Keratinocyte (primary cell): ENCODE results near the gene RPAP2. TPM values are rescaled to one million over a fixed set of nuclear protein-coding genes. Genes with fewer than 3 reads are reported as not detected.

Experiments
- DNase-seq: peaks from one replicate; pipeline ENCODE4 v3.0.0-alpha.2; 2011; ENCODE audit warnings: low read depth, missing footprints, low spot score
- FAIRE-seq: peaks from 2 replicates; lab custom pipeline; 2011; peaks lifted over from hg19 to GRCh38; lab: Jason Lieb, UNC
- H2AFZ ChIP-seq: 2 replicates; pipeline ENCODE4 v1.6.0; 2012; ENCODE audit warnings: low read length, control low read depth, inconsistent platforms; ENCODE audit not compliant: control insufficient read depth
- H3K27ac ChIP-seq: 2 replicates; pipeline ENCODE4 v1.5.1; 2011; ENCODE audit warnings: low read length; ENCODE audit not compliant: control insufficient read depth, insufficient read depth
- H3K27me3 ChIP-seq: 3 replicates; pipeline ENCODE4 v1.6.0; 2011; ENCODE audit warnings: low read length; ENCODE audit not compliant: control insufficient read depth, insufficient read depth; ENCODE audit errors: extremely low read depth
- H3K36me3 ChIP-seq, 2 experiments: 2 replicates in 1 of 2; 3 replicates in 1 of 2; pipeline ENCODE4 v1.5.1; 2011; ENCODE audit warnings: low read length in 2 of 2, mild to moderate bottlenecking in 1 of 2; ENCODE audit not compliant: control insufficient read depth in 2 of 2, insufficient read depth in 2 of 2; ENCODE audit errors: extremely low read depth in 1 of 2
- H3K4me1 ChIP-seq: 3 replicates; pipeline ENCODE4 v1.5.1; 2011; ENCODE audit warnings: low read length; ENCODE audit not compliant: control insufficient read depth, insufficient read depth; ENCODE audit errors: extremely low read depth
- H3K4me2 ChIP-seq: 3 replicates; pipeline ENCODE4 v1.6.0; 2011; ENCODE audit warnings: low read depth, low read length; ENCODE audit not compliant: control insufficient read depth, insufficient read depth; ENCODE audit errors: extremely low read depth
- H3K4me3 ChIP-seq, 3 experiments: fragments of 200-600 bp in 1 of 3; sonication (generic) in 1 of 3; 2 replicates in 2 of 3; 3 replicates in 1 of 3; pipeline ENCODE4 v1.5.1; 2011 to 2016; ENCODE audit warnings: low read length in 3 of 3, mild to moderate bottlenecking in 3 of 3, control low read depth in 2 of 3, inconsistent platforms in 1 of 3, low read depth in 1 of 3, mixed read lengths in 1 of 3, mixed run types in 1 of 3, moderate library complexity in 1 of 3; ENCODE audit not compliant: control insufficient read depth in 2 of 3, insufficient read depth in 2 of 3; ENCODE audit errors: extremely low read depth in 1 of 3
- H3K79me2 ChIP-seq: 2 replicates; pipeline ENCODE4 v1.6.0; 2012; ENCODE audit warnings: low read length; ENCODE audit not compliant: control insufficient read depth, insufficient read depth
- H3K9ac ChIP-seq: 3 replicates; pipeline ENCODE4 v1.6.0; 2011; ENCODE audit warnings: low read length; ENCODE audit not compliant: control insufficient read depth, insufficient read depth; ENCODE audit errors: extremely low read depth
- H3K9me1 ChIP-seq: 3 replicates; pipeline ENCODE4 v1.6.0; 2011; ENCODE audit warnings: low read length; ENCODE audit not compliant: control insufficient read depth, insufficient read depth; ENCODE audit errors: extremely low read depth
- H3K9me3 ChIP-seq: 2 replicates; pipeline ENCODE4 v1.5.1; 2012; ENCODE audit warnings: low read depth, low read length; ENCODE audit not compliant: control insufficient read depth
- H4K20me1 ChIP-seq: 3 replicates; pipeline ENCODE4 v1.6.0; 2011; ENCODE audit warnings: low read length; ENCODE audit not compliant: control insufficient read depth, insufficient read depth; ENCODE audit errors: extremely low read depth
- CTCF ChIP-seq, 3 experiments: IDR thresholded peaks in 1 of 3; conservative IDR thresholded peaks in 1 of 3; optimal IDR thresholded peaks in 1 of 3; 2 replicates in 2 of 3; 3 replicates in 1 of 3; pipeline versions ENCODE3 to v1.5.1; 2011; ENCODE audit warnings: low read length in 3 of 3, mild to moderate bottlenecking in 3 of 3, moderate library complexity in 2 of 3, control low read depth in 1 of 3, inconsistent platforms in 1 of 3; ENCODE audit not compliant: insufficient read depth in 2 of 3; ENCODE audit errors: extremely low read depth in 1 of 3
- EZH2 ChIP-seq: IDR thresholded peaks from one replicate; pipeline ENCODE4 v1.6.1; 2012; ENCODE audit warnings: inconsistent platforms, mild to moderate bottlenecking, low read length, moderate library complexity
- dilution Hi-C: fragments of 300-500 bp; cut with MboI; formaldehyde crosslinking; loops from one replicate; pipeline ENCODE4 v1.7.0; 2020; ENCODE audit warnings: low sequenced_read_pairs; ENCODE audit not compliant: extremely low pct_ligation_motif_present
- polyA plus RNA-seq, 5 experiments: library from polyadenylated mRNA; depleted of rRNA in 3 of 5; stranded (reverse) in 3 of 5; stranded (forward) in 1 of 5; unstranded in 1 of 5; fragments of >200 nt; gene quantifications; 1 replicate in 1 of 5; 2 replicates in 3 of 5; 3 replicates in 1 of 5; pipeline versions ENCODE4 v1.2.1 to v1.2.3, GENCODE V29; 2011 to 2012; ENCODE audit warnings: missing spikeins in 2 of 5, low read depth in 1 of 5, low replicate concordance in 1 of 5

RPAP2 gene
- polyA plus RNA-seq, 1 donor (not counting 4 experiments of a cell fraction or from before 2014, with no cell fraction given), result 21.5 TPM

GRCh38 chr1:92404661-92405060 is 105.8 kb downstream of the RPAP2 start:
- dilution Hi-C loops, result no loop called here
- H3K27me3 ChIP-seq, result no peaks in the 10 kb centered on the region
- no peaks in the 10 kb centered on the region for H3K79me2 ChIP-seq
- no peaks in the 10 kb centered on the region for H3K9me1 ChIP-seq
- H3K4me1 ChIP-seq, result no peaks in the 10 kb centered on the region
- no peak overlapping the region for H3K4me2 ChIP-seq
- no peak overlapping the region for H3K4me3 ChIP-seq
- H3K27ac ChIP-seq, result no peak overlapping the region
- DNase-seq (no peak), FAIRE-seq (no peak)
- H3K9ac ChIP-seq, result no peak overlapping the region
- TF ChIP-seq EZH2 (no peak), CTCF (optimal IDR thresholded peaks at IDR 0.05 in 1 of 3, IDR thresholded peaks at IDR 0.05 in 1 of 3, conservative IDR thresholded peaks at IDR 0.05 in 1 of 3; ENCODE audit: extremely low read depth in 1 of 3, insufficient read depth in 2 of 3, low read length in 3 of 3) (no peak)
- H3K9me3 ChIP-seq, result peaks cover 5% of the 10 kb centered on the region
- H4K20me1 ChIP-seq, result no peaks in the 10 kb centered on the region
- no peaks in the 10 kb centered on the region for H3K36me3 ChIP-seq
- H2AFZ ChIP-seq, result no peak overlapping the region

GRCh38 chr1:92408825-92409224 is 110.0 kb downstream of the RPAP2 start:
- FAIRE-seq (no peak), DNase-seq (no peak)
- no peak overlapping the region for H3K4me2 ChIP-seq
- H3K36me3 ChIP-seq, result no peaks in the 10 kb centered on the region
- no peaks in the 10 kb centered on the region for H3K79me2 ChIP-seq
- H3K27me3 ChIP-seq, result no peaks in the 10 kb centered on the region
- no peak overlapping the region for H3K9ac ChIP-seq
- H3K9me3 ChIP-seq, result no peaks in the 10 kb centered on the region
- H2AFZ ChIP-seq, result no peak overlapping the region
- no peaks in the 10 kb centered on the region for H3K4me1 ChIP-seq
- TF ChIP-seq EZH2 (no peak), CTCF (optimal IDR thresholded peaks at IDR 0.05 in 1 of 3, IDR thresholded peaks at IDR 0.05 in 1 of 3, conservative IDR thresholded peaks at IDR 0.05 in 1 of 3; ENCODE audit: extremely low read depth in 1 of 3, insufficient read depth in 2 of 3, low read length in 3 of 3) (no peak)
- no peak overlapping the region for H3K4me3 ChIP-seq
- no peak overlapping the region for H3K27ac ChIP-seq
- H4K20me1 ChIP-seq, result no peaks in the 10 kb centered on the region
- dilution Hi-C loops, result no loop called here
- no peaks in the 10 kb centered on the region for H3K9me1 ChIP-seq
